ENCODE measurements around the gene ZNF22. TPM values are rescaled to one million over a fixed set of nuclear protein-coding genes. Genes with fewer than 3 reads are reported as not detected.

ZNF22 gene
- total RNA-seq, 2 donors from 2014 or later, result 34.8 to 44.0 TPM

DNA sequence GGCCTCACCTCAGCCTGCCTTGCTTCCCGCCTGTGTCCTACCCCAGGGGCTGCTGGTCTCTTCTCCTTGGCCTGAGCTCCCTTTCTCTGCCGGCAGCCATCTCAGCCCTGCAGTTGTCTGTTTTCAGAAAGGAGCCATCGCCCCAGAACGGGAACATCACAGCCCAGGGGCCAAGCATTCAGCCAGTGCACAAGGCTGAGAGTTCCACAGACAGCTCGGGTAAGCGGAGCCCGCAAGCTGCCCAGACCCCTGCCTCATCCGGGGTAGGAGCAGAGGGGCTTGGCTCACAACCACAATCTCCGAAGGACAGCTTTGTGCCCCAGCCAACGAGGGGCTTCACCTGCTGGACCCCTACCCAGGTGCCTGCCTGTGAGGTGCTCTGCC is 16.8 kb upstream of the ZNF22 start:
- H3K27ac Mint-ChIP-seq, result no peak overlapping the region

DNA sequence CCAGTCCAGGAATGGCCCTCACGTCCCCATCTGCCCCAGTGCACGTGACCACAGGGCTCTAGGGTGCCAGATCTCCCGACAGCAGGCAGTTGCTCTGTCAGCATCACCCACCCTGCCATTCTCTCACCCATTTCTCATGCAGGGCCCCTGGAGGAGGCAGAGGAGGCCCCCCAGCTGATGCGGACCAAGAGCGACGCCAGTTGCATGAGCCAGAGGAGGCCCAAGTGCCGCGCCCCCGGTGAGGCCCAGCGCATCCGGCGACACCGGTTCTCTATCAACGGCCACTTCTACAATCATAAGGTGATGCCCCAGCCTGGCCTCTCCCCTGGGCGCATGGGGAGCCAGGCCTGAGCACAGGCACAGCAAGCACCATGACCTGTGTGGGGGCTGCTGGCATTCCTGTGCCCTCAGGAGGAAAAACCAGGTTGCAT is 16.0 kb upstream of the ZNF22 start:
- Mint-ChIP-seq H3K36me3 (ENCODE audit: insufficient read depth in 2 of 2) (no peaks in the 10 kb centered on the region), H3K27ac (no peak overlapping the region), H3K4me3 (no peak overlapping the region), H3K4me1 (ENCODE audit: low read depth) (no peaks in the 10 kb centered on the region), H3K9me3 (no peaks in the 10 kb centered on the region), H3K27me3 (ENCODE audit: low read depth) (no peaks in the 10 kb centered on the region)
- no peak for DNase-seq
- ATAC-seq (replicated peaks in 1 of 2), result no peak

More for the DNA sequence above, 16.8 kb upstream of the ZNF22 start:
- Mint-ChIP-seq H3K36me3 (ENCODE audit: insufficient read depth in 2 of 2) (no peaks in the 10 kb centered on the region), H3K9me3 (no peaks in the 10 kb centered on the region), H3K4me1 (ENCODE audit: low read depth) (peaks cover 7% of the 10 kb centered on the region), H3K27me3 (ENCODE audit: low read depth) (no peaks in the 10 kb centered on the region), H3K4me3 (no peak overlapping the region)
- no peak for ATAC-seq (replicated peaks in 1 of 2)
- DNase-seq, result no peak

DNA sequence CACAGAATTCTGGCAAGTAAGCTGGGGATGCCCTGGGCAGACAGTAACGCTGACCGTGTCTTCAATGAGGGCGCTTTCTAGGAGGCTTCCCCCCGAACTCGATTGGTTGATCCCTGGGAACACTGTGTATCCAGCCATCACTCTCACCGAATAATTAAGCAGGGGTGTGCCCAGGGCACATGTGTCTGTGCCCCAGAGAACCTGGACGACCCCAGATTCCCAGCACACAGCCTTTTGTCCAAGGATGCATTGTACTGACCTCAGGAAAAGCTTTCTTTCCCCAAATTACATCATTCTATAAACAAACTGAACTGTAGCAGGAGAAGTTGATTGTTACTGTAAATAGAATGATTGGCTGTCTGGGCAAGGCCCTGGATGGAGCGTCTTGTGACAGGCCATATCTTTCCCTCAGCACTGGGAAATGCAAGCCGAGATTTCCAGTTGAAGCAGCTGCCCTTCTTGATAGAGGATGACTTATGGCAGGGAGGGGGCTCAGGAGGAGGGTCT is 15.5 kb upstream of the ZNF22 start:
- H3K4me3 Mint-ChIP-seq, result no peak overlapping the region
- DNase-seq, result no peak

DNA sequence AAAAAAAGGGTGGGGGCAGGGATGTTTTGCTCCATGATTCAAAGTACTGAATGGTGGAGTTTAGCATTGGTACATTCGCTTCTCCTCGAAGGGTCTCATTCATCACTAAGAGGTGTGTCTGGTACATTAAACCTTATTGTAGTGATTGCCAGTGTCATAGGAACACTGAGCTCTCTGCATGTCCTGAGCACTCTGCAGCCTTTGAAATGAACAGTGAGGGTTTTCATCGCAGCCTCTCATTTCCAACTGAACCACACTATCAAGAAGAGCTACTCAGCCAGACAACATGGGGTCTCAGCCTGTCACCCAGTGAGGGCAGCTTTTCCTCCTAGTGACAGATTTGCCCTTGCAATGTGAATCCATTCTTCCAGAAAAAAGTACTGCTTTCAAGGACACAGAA is 14.5 kb upstream of the ZNF22 start:
- no peak for ATAC-seq (replicated peaks in 1 of 2)
- H3K27me3 Mint-ChIP-seq (ENCODE audit: low read depth), result peaks cover 6% of the 10 kb centered on the region
- H3K4me3 Mint-ChIP-seq, result no peak overlapping the region
- no peak for DNase-seq
- H3K4me1 Mint-ChIP-seq (ENCODE audit: low read depth), result no peaks in the 10 kb centered on the region
- no peaks in the 10 kb centered on the region for H3K9me3 Mint-ChIP-seq
- H3K27ac Mint-ChIP-seq, result no peak overlapping the region
- no peaks in the 10 kb centered on the region for H3K36me3 Mint-ChIP-seq (ENCODE audit: insufficient read depth in 2 of 2)

More for the DNA sequence above, 15.5 kb upstream of the ZNF22 start:
- no peak overlapping the region for H3K27ac Mint-ChIP-seq
- H3K27me3 Mint-ChIP-seq (ENCODE audit: low read depth), result peaks cover 3% of the 10 kb centered on the region
- no peak for ATAC-seq (replicated peaks in 1 of 2)
- no peaks in the 10 kb centered on the region for H3K4me1 Mint-ChIP-seq (ENCODE audit: low read depth)
- no peaks in the 10 kb centered on the region for H3K36me3 Mint-ChIP-seq (ENCODE audit: insufficient read depth in 2 of 2)
- no peaks in the 10 kb centered on the region for H3K9me3 Mint-ChIP-seq

DNA sequence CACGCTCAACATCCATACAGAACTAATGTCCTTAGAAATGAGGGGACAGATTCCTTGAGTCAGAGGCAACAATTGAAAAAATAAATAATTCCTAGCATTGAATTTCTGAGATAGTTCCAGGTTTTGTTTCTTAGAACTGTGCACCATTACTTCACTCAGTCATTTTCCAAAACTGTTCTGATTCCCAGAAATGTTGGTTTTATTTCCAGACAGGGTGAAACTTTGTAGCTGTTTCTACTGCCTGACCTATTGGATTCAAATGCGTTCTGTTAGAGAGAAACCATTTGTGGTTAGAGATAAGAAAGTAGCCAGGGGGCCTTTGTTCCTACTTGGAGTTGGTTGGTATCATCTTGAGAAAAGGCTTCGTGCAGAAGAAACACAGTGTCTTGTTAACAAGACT is 14.1 kb upstream of the ZNF22 start:
- no peak for DNase-seq
- no peaks in the 10 kb centered on the region for H3K9me3 Mint-ChIP-seq
- peaks cover 6% of the 10 kb centered on the region for H3K27me3 Mint-ChIP-seq (ENCODE audit: low read depth)
- H3K4me3 Mint-ChIP-seq, result no peak overlapping the region
- H3K36me3 Mint-ChIP-seq (ENCODE audit: insufficient read depth in 2 of 2), result no peaks in the 10 kb centered on the region
- H3K27ac Mint-ChIP-seq, result no peak overlapping the region
- ATAC-seq (replicated peaks in 1 of 2), result no peak
- H3K4me1 Mint-ChIP-seq (ENCODE audit: low read depth), result no peaks in the 10 kb centered on the region

DNA sequence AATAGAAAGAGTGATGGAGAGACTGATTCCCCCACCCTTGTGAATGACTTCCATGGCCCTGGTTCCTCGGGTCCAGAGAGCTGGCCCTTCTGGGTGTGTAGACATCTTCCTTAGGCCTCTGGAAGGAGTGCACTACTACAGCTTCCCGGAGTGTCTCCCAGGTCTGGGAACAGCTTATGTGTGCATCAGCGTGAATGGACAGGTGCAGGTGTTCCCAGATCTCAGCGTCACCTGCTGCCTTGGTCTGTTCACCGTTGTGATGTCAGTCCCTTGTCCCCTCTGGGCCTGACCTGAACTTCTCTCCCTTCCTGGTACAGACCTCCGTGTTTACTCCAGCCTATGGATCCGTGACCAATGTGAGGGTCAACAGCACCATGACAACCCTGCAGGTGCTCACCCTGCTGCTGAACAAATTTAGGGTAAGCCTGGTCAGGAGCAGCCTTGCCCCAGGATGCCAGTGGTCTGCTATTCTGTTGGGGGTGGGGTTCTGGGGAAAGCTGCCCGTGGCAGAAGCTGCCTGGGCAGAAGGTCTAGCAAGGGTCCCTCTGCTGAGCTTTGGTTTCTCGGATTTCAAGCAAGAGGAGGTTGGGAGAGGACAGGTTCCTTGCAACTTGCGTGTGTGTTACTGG is 11.7 kb upstream of the ZNF22 start:
- Mint-ChIP-seq H3K4me3 (no peak overlapping the region), H3K27me3 (ENCODE audit: low read depth) (peaks cover 6% of the 10 kb centered on the region), H3K27ac (no peak overlapping the region), H3K36me3 (ENCODE audit: insufficient read depth in 2 of 2) (no peaks in the 10 kb centered on the region), H3K4me1 (ENCODE audit: low read depth) (no peaks in the 10 kb centered on the region), H3K9me3 (no peaks in the 10 kb centered on the region)
- DNase-seq (no peak), ATAC-seq (replicated peaks in 1 of 2) (no peak)

DNA sequence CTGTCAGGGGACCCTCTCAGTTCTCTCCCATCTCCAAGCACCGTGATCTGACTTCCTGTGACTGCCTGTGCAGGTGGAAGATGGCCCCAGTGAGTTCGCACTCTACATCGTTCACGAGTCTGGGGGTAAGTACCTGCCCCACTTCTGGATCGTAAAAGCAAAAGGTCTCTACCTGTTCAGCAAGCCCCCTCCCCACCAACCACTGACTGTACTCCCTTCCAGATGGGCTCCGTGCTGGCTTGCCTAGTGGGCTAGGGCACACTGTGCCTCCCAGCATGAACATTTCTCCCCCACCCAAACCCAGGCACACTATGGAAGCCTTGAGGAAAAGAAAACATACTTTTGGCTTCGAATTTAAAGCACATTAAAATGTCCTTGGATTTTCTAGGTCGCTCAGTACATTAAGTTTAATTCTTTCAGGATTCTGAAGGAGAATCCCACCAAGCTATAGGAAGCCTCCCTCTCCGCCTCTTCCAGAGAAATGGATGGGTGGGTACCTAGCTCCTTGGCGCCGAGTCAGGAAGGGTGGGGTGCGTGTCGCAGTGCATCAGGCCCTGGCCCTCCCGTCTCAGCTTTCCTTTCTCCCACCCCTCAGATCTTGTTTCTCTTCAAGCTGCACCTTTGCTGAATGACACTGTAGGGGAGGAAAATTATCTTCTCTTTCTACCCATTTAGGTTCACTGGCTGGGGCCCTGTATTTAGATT is 11.0 kb upstream of the ZNF22 start:
- Mint-ChIP-seq H3K4me3 (no peak overlapping the region), H3K4me1 (ENCODE audit: low read depth) (peaks cover 1% of the 10 kb centered on the region), H3K36me3 (ENCODE audit: insufficient read depth in 2 of 2) (no peaks in the 10 kb centered on the region), H3K9me3 (no peaks in the 10 kb centered on the region), H3K27ac (no peak overlapping the region), H3K27me3 (ENCODE audit: low read depth) (peaks cover 6% of the 10 kb centered on the region)
- DNase-seq (no peak), ATAC-seq (replicated peaks in 1 of 2) (no peak)

DNA sequence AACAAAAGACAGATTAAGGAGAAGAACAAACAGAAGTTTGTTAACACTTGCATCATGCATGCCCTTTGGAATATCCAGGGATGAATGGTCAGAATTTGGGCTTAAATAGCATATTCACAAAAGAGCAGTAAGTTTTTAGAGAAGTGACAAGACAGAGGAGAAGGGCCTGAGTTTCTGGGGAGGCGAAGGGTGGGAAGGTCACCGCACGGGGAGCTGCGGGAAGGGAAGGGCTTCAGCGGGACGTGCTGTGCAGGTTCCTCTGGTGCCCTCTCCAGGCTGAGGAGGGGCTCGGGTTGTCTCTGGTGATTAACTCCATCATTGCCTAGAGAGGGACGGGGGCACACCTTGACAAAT is 10.4 kb upstream of the ZNF22 start:
- Mint-ChIP-seq H3K27me3 (ENCODE audit: low read depth) (peaks cover 6% of the 10 kb centered on the region), H3K9me3 (no peaks in the 10 kb centered on the region), H3K4me1 (ENCODE audit: low read depth) (peaks cover 7% of the 10 kb centered on the region), H3K4me3 (no peak overlapping the region), H3K27ac (no peak overlapping the region), H3K36me3 (ENCODE audit: insufficient read depth in 2 of 2) (no peaks in the 10 kb centered on the region)
- DNase-seq (no peak), ATAC-seq (replicated peaks in 1 of 2) (no peak)

DNA sequence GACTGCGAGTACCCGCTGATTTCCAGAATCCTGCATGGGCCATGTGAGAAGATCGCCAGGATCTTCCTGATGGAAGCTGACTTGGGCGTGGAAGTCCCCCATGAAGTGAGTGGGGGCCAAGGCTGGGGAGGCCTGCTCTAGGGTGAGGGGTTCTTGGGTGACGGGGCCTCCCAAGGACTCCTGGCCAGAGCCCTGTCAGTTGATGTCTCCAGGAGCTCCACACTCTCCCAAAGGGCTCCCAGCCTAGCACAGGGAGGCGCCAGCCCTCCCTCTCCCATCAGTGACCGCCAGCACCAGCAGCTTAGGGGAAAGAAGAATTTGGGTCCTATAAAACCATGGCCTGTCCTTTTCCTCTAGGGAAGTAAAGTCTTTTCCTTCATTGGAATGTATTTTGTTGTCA is 9.8 kb upstream of the ZNF22 start:
- Mint-ChIP-seq H3K4me1 (ENCODE audit: low read depth) (peaks cover 13% of the 10 kb centered on the region), H3K9me3 (no peaks in the 10 kb centered on the region), H3K4me3 (no peak overlapping the region), H3K27me3 (ENCODE audit: low read depth) (peaks cover 6% of the 10 kb centered on the region), H3K27ac (no peak overlapping the region), H3K36me3 (ENCODE audit: insufficient read depth in 2 of 2) (no peaks in the 10 kb centered on the region)
- DNase-seq (no peak), ATAC-seq (replicated peaks in 1 of 2) (no peak)

DNA sequence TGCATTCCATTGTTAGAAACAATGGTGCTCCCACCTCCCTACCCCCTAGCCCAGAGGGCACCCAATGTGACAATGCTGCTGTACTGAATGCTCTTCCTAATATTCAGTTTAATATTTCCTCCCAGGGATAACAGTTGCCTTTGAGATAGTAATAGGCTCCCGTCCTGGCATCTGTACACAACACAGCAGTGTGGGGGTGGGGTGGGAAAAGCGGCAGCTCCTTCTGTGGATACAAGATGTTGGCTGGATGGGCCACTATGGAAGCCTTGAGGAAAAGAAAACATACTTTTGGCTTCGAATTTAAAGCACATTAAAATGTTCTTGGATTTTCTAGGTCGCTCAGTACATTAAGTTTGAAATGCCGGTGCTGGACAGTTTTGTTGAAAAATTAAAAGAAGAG is 9.2 kb upstream of the ZNF22 start:
- Mint-ChIP-seq H3K9me3 (no peaks in the 10 kb centered on the region), H3K27me3 (ENCODE audit: low read depth) (peaks cover 6% of the 10 kb centered on the region), H3K27ac (no peak overlapping the region), H3K4me3 (no peak overlapping the region), H3K36me3 (ENCODE audit: insufficient read depth in 2 of 2) (no peaks in the 10 kb centered on the region), H3K4me1 (ENCODE audit: low read depth) (peaks cover 16% of the 10 kb centered on the region)
- ATAC-seq (replicated peaks in 1 of 2), result no peak
- no peak for DNase-seq

DNA sequence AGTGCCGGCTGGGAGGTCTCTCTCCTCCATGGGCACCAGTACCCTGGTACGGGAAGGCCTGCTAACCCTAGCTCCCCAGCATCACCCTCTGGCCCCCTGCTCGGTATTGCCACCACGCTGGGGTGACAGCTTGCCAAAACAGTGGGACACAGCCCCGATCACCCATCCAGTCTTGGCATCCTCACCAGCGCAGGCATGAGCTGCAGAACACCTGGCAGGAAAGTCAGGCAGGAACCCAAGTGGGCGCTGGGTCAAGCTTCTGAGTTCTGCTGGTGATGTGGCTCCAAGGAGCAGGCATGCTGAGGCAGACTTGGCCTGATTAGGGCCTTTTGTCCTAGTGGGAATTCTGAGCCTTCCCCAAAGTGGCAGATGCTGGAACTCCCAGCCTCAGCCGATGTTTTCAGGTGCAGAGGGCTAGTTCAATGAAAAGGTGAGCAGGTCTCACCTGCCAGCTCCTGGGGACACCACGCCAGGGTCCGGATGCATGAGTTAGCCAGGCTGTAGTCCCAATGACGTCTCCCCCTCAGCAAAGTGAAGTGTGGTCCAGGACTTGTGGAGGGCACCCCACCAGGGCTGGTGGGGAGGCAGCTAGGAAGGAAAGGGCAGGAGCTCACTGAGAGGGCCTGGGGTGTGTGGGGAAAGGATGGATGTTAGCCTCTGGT is 8.5 kb upstream of the ZNF22 start:
- H3K27ac Mint-ChIP-seq, result no peak overlapping the region
- DNase-seq, result no peak
- no peaks in the 10 kb centered on the region for H3K36me3 Mint-ChIP-seq (ENCODE audit: insufficient read depth in 2 of 2)
- ATAC-seq (replicated peaks in 1 of 2), result no peak
- H3K9me3 Mint-ChIP-seq, result no peaks in the 10 kb centered on the region
- H3K4me1 Mint-ChIP-seq (ENCODE audit: low read depth), result peaks cover 16% of the 10 kb centered on the region
- peaks cover 6% of the 10 kb centered on the region for H3K27me3 Mint-ChIP-seq (ENCODE audit: low read depth)
- no peak overlapping the region for H3K4me3 Mint-ChIP-seq

DNA sequence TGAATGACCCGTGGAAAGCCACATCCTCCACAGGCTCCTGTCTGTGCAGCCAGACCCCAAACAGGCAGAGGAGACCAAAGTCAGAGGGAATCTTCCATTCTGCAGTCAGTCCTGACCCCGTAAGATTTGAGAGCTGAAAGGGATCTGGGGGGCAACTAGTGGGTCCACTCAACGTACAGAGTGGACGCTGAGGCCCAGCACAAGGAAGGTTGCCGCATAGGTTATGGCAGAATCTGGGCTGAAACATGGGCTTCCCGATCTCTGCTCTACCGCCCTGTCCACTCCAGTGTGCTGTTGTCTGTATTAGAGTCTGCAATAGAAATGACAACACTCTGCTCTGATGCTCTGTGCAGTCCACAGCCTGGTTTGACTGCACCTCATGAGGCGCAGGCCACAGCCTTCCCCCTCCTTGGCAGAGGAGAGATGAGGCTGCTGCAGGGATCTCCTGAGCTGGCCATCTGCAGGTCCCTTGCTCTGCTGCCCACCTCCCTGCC is 7.9 kb upstream of the ZNF22 start:
- Mint-ChIP-seq H3K9me3 (no peaks in the 10 kb centered on the region), H3K4me3 (no peak overlapping the region), H3K4me1 (ENCODE audit: low read depth) (peaks cover 16% of the 10 kb centered on the region), H3K36me3 (ENCODE audit: insufficient read depth in 2 of 2) (no peaks in the 10 kb centered on the region), H3K27ac (no peak overlapping the region), H3K27me3 (ENCODE audit: low read depth) (peaks cover 6% of the 10 kb centered on the region)
- ATAC-seq (replicated peaks in 1 of 2), result no peak
- no peak for DNase-seq

DNA sequence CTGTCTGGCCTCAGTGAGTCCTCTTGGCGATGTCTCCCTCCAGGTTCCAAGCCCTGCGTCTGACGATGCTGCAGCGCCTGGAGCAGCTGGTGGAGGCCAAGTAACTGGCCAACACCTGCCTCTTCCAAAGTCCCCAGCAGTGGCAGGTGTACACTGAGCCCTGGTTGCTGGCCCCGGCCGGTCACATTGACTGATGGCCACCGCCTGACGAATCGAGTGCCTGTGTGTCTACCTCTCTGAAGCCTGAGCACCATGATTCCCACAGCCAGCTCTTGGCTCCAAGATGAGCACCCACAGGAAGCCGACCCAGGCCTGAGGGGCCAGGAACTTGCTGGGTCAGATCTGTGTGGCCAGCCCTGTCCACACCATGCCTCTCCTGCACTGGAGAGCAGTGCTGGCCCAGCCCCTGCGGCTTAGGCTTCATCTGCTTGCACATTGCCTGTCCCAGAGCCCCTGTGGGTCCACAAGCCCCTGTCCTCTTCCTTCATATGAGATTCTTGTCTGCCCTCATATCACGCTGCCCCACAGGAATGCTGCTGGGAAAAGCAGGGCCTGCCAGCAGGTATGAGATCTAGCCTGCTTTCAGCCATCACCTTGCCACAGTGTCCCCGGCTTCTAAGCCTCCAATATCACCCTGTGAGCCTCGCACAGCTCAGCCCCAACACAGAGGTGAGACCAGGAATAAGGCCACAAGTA is 7.3 kb upstream of the ZNF22 start:
- Mint-ChIP-seq H3K27me3 (ENCODE audit: low read depth) (peaks cover 6% of the 10 kb centered on the region), H3K27ac (no peak overlapping the region), H3K4me3 (no peak overlapping the region), H3K36me3 (ENCODE audit: insufficient read depth in 2 of 2) (no peaks in the 10 kb centered on the region), H3K9me3 (no peaks in the 10 kb centered on the region), H3K4me1 (ENCODE audit: low read depth) (peaks cover 16% of the 10 kb centered on the region)
- DNase-seq (no peak), ATAC-seq (replicated peaks in 1 of 2) (no peak)

Measured in activated T-cell treated with anti-CD3 and anti-CD28 coated beads, Interleukin-2, amount 50 U/mL, for 72 hours (primary cell).